GM19239 (cell line): ENCODE results near the gene CALB2.

Source experiments
- DNase-seq: peaks from one replicate; pipeline ENCODE4 v3.0.0; 2011; ENCODE audit warnings: low spot score; ENCODE audit not compliant: insufficient read length
- FAIRE-seq: peaks from 2 replicates; lab custom pipeline; 2011; peaks lifted over from hg19 to GRCh38; lab: Jason Lieb, UNC

The CALB2 gene

DNA sequence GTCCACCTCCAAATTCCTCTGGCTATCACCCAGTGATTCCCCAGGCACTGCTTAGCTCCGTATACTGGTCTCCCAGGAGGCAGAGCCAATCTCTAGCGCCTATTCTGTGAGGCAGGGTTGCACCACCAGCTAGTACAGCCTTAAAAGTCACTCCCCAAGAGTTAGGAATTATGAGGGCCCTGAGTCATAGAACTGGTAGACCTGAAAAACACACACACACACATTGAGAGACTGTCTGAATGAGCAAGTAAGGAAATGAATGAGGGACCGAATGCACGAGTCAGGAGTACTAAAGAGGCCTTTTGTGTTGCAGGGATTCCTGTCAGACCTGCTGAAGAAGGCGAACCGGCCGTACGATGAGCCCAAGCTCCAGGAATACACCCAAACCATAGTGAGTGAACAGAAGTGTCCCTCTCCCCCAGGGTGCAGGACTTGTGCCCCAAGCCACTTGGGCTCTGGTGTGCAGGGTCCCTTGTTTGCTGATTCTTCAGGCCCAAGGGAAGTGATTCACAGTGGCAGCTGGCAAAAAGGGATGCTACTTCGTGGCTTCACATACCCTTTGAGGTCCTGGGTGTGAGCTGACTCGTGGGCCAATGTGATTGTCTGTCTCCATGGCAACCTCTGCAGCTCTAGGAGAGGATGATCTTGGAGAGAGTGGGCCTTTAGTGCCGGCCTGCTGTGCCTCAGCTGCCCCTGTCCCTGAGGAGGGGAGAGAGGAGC, 24.7 kb downstream of the CALB2 start:
- FAIRE-seq (no peak), DNase-seq (no peak)

DNA sequence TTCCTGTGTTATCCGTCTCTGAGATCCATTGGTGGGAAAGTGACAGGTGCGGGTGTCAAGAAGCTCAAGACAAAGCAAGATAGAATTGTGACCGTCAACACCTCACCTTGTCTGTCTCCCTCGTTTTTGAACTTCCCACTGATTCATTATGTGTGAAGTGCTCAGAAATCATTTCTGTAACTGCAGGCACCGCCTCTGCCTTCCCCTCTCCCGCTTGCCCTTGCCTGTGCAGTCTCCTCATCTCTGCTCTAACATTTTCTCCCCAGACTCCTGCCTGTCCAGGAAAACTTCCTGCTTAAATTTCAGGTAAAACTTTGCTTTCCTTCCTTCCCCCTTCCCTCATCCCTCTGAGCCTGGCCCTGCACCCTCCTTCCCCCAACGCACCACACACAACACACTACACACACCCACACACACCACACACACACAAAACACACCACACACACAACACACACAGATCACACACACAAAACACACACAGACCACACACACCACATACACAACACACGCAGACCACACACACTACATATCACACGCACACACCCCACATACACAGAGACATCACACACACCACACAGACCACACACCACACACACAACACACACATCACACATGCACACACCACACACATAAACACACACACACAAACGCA, 25.7 kb downstream of the CALB2 start:
- DNase-seq (no peak), FAIRE-seq (no peak)

DNA sequence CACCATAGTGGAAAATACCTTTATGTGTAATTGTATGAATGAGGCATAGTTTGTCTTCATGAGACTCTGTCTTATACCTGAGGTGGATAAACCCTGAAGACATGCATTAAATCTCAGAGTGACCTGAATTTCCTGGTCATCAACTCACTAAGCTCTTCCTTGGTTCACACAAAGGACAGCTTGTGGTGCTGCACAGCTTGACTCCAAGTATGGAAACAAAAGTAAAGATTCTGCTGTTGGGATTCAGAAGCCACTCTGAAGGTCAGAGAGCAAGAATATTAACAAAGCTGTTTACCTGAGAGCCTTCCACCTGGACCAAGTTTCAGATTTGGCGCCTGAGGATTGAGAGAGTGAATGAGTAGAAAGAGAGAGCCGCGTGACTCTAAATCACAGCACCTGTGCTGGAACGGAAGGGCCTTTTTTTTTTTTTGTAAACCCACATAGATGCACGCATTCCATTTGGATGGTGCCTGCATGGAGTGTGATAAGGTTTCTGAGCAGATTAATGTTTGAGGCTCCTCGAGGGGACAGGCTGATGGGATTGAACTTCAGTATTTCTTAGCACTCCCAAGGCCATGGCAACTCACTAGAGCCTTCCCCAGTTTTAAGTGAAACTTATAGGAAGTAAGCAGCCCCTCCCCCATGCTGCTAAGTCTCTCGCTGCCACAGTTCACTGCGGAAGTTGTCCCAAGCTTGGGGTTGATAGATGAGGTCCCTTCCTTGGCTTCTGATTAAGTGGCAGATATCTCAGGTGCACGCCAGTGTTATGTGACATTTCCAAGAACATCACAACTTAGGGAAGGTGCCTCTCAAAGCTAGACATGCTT, 28.7 kb downstream of the CALB2 start:
- no peak for DNase-seq
- no peak for FAIRE-seq

DNA sequence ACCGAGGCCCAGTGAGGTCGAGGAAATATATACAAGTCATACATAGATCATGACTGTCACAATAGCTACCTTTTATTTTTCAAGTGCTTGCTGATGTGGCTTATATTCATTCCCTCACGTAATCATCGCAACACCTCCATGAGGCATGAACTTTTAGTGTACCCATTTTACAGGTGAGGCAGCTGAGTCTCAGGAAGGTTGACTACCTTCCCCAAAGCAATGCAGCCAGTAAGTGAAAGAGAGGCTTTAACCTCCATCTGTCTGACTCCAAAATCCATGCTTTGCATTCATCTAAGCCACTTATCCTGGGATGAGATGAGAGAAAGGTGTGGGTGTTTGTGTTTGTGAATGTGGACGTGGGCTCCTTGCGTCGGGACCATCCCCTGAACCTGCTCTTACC, 30.8 kb downstream of the CALB2 start:
- FAIRE-seq (no peak), DNase-seq (no peak)

DNA sequence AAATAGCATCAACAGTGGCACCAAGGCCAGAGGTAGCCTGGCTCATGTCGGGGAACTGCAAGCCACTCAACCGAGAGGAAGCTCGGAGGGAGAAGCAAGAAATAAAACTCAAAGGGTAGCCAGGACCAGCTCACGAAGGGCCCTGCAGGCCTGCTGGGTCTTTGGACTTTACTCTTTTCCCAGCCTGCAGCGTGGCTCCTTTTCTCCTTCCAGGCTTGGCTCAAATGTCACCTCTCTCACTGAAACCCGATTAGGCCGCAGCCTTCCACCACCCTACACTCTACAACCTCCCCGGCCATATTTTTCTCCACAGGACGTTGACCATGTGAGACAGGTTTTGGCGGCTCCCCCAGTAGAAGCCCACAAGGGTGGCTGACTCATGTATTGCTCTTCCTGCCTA, 38.1 kb downstream of the CALB2 start:
- DNase-seq, result no peak
- no peak for FAIRE-seq

DNA sequence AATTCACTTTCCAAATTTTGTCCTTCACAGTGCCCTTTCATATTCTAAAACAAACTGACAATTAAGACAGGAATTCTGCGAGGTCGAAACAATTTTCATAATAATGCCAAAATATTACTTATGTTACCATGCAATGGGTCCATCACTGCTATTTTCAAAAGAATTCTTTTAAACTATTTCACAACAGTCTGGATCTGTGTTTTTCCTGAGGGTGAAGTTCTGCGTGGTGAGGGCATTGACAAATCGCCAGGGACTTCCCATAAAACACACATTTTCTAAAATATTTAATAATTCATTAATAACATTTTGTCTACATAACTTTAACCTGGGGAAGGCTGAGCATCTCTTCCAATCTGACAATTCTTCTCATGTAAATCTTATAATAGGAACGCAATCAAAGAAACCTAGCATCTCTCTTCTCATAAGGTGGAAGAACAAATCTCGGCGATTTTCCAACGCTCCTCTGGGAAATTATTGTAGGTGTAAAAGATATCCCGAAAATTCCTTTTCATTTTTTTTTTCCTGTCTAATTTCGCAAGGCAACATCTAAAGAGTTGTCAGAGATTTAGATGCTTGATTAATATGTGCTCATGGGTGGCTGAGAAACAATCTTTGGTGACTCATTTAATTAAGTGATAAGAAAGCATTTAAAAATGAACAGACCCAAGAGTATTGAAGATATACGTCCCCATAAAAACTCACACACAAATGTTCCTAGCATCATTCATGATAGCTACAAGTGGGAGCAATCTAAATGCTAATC, 41.5 kb downstream of the CALB2 start:
- FAIRE-seq (no peak), DNase-seq (no peak)

DNA sequence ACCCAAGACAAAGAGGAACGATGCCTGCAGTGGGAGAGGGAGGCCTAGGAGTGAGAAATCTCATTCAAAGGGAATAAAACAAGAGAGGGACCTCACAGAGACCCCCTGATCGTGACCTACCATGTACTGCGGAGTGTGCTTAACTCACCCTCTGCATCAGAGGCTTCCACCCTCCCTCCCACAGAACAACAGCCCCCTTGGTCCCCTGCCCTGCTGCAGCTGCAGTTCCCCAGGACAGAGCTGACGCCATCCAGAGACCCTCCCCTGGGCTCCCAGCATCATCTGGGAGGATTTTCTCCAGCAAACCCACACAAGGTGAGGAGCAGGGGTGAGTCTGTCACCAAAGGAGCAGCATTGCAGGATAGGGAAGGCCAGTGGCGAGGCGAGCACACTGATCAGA, 43.5 kb downstream of the CALB2 start:
- FAIRE-seq, result no peak
- no peak for DNase-seq

DNA sequence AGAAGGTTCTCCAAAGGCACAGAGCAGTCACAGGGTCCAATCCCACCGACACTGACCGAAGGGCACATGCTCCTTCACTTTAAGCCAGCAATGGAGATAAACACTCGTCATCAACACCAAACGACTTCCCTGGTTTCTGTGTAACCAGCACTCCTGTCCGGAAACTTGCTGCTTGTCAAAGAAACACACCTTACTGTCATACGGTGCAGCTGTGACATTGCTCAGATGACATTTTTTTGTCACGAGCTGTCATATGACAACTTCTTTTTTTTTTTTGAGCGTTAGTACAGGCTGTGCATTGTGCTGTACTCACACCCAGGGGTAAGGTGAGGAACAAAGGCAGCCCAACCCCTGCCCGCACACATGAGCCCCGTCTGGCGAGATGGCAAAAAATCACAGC, 44.2 kb downstream of the CALB2 start:
- no peak for DNase-seq
- FAIRE-seq, result no peak

DNA sequence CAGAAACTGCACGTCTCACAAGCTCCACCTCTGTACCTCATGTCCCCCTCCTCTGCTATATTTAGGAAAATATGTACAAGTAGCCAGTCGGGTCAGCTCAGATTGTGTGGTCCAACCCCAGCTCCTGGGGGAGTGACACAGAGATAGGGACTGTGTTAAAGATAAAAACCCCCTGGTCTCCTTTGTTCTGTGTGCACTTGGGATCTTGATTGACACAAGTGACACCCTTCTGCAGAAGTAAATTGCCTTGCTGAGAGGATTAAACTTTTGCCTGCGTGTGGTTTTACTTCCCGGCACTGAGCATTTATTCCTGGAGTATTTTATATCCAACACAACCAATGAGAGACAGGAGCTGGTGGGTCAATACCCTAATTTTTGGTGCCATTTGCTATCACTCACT, 45.8 kb downstream of the CALB2 start:
- no peak for FAIRE-seq
- DNase-seq, result no peak

DNA sequence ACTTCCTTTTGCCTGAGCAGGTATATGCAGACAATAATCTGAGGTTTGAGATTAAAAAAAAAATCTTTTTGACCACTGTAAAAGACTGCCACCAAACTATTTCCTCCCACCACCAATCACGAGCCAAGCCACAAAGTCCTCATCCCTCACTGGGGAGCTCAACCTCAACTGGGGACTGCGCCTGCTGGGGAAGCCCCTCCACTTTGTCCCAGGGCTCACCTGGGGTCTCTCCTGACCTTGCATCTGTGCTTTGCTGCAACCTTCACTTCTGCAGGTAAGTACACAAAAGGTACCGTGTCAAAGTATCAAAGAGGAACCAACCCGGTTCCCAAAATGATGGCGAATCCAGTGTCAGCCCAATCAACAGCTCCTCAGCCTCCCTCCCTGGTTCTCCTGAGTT, 47.8 kb downstream of the CALB2 start:
- FAIRE-seq (no peak), DNase-seq (no peak)

DNA sequence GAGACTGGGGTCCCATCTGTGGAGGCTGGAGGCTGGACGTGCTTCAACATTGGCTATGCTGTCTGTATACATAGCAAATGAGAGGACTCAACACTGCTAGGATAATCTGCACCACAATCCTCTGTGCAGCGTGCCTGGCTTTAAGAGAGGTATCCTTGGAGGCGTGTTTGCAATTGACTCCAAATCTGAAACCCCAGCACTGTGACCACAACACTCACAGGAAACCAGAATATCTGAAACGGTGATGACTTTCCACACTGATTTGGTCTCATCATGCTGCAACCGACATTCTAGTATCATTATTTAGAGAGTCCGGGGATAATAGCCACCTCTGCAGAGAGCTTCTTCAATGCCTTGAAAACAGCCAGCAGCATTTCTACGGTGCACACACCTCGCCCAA, 48.2 kb downstream of the CALB2 start:
- no peak for DNase-seq
- no peak for FAIRE-seq

DNA sequence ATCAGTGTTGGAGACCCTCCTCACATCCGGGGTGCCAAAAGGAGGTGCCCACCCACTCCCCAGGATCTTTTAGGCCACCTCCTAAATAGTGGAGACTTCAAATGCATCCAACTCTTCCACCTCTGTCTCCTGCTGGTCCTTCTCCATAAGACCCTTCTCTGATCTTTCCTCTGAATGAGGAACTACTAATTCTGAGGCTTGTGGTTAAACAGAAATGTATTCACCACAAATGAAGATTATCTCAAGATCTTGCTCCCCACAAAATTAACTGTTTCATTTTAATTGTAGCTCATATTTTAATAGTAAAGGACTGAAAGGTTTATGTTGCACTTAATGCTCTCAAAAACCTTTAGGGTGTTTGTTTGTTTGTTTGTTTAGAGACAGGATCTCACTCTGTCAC, 49.2 kb downstream of the CALB2 start:
- no peak for FAIRE-seq

DNA sequence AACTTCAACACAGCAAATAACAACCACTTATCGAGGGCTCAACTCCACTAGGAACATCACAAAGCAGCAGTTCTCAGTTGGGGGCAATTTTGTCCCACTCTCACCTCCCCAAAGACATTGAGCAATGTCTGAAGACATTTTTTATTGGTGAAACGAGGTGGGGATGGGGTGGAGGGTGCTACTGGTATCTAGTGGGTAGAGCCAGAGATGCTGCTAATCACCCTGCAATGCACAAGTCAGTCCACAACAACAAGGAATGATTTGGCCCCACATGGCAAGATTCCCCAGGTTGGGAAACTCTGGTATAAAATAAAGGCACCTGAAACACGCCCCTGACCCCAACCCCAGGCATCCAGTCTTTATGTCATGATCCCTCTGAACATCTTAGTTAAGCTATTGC, 50.0 kb downstream of the CALB2 start:
- DNase-seq, result no peak
- no peak for FAIRE-seq

More for the DNA sequence above, 49.2 kb downstream of the CALB2 start:
- DNase-seq, result no peak

DNA sequence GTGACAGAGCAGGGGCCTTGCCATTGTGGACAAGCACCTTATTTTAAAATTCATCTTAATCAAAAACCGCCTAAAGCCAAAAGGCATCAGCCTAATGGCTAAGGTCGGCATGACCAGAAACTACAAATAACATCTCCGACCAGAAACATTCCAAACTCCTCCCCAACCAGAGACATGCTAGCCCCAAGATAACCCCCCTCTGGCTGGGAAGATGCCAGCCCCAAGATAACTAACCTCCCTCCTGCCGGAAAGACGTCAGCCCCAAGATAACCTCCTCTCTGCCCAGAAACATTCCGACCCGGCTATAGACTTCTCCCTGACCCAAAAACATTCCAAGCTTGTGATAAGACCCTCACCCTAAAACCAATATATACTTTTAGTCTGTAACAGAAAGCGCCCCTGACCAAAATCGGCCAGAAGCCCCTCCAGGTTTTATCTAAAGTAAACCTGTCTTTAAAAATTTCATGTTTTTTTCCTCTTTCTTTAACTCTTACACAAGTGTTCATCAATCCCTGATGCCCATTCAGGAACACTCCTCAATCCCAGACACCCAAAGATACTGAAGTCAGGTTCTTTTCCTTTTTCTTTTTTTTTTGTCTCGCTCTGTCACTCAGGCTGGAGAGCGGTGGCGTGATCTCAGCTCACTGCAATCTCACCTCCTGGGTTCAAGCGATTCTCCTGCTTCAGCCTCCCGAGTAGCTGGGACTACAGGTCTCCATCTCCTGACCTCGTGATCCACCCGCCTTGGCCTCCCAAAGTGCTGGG, 50.7 kb downstream of the CALB2 start:
- no peak for FAIRE-seq
- DNase-seq, result no peak

DNA sequence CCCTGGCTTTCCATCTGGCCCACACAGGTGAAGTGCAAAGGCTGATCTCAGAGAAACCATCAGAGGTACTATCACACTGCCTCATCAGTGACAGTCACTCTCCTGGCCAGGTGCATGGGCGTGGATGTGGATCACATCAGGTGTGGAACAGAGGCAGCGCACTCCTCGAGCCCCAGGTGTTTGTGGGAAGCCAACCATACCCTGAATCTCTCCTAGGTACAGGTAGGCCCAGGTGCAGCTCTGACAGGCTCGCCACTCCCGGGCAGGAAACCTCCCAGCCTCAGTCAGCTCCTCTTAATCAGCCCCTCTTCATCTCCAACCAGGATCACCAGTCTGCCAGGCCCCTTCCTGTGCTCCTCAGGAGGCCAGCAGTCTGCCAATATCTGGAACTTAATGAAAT, 51.6 kb downstream of the CALB2 start:
- no peak for FAIRE-seq
- DNase-seq, result no peak

DNA sequence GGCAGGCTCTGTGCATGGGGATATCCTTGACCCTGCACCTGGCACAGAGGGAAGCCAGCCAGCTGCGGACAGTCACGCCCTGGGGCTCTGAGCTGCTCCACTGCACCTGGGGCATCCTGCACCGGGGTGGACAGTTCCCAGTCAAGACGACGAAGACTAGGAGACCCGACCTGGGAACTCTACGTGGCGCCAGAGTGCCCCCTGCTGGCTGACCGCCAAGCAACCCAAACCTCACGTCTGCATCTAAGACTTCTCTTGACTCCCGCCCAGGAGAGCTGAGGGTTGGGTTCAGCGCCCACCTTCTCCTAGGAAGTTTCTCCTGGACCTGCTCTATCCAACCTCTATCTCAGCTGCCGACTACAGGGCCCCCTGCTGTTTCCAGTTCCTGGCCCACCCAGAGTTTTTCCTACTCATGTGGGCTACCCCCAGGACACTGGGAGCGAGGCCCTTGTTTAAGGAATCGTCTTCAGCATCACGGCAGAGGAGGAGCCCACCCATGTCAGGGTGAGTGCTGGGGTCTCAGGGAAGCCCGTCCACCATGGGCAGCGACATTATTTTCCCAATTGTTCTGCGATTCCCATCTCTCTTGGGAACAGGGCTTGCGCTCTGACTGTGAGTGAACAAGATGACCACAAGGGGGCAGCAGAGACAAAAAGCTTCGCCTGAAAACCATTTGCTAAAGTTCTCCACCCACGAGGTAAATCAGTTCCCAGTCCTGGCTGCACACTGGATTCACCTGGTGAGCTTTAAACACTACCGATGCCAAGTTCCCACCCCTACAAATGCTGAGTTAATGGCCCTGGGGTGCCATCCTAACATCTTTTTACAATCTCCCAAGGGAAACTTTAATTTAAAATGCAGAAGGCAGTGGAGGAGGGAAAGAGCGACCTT, 54.0 kb downstream of the CALB2 start:
- peak; percentile 90 for FAIRE-seq
- DNase-seq, result peak; percentile 80

DNA sequence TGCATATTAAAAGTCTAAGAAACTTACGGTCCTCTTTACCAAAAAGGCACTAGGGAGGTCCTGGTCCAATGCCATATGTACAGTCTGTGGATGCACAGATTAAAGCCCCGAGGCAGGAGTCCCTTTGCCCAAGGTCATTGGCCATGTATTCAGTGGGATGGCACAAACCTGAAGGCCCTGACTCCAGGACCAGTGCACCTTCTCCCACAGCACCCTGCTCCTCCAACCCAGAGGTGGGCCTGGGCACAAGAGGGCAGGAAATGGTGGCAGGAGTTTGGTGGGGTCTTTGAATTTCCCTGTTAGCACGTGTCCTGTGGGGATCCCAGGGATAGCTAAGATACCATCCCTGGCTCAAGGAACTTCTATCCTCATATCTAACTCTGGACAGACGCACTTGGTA, 54.8 kb downstream of the CALB2 start:
- DNase-seq, result no peak
- no peak for FAIRE-seq

DNA sequence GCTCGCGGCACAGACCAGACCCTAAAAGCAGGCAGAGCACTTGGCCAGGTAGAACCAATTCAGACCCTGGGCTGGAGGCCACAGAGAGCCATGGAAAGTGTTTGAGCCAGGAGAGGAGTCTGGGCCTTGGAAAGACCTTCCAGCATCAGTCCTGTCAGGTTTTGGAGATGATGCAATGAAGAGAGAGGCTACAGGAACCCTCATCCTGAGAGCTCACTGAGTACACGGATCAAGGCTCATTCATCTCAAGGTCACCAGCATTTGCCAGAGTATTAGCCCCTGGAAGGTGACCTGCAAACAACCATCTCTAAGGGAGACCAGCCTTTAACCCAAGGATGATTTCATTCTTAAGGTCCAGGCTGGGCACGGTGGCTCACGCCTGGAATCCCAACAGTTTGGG, 55.5 kb downstream of the CALB2 start:
- DNase-seq (no peak), FAIRE-seq (no peak)

DNA sequence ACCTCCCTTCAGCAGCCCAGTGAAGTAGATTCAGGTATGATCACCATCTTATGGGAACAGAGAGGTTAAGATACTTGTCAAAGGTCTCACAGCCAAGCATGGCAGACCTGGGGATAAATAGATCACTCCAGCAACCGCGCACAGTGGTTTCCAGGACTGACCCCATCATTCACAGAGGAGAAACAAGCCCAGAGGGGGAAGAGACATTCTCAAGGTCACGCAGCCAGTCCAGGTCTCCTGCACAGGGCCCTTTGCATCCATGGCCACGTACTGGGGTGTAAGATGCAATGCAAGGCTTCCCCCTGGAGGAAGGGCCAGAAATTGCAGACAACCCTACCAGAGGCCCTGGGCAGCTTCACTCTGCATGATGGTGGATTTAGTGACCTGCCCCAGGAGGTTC, 63.4 kb downstream of the CALB2 start:
- FAIRE-seq, result peak; percentile 52

More for the DNA sequence above, 63.4 kb downstream of the CALB2 start:
- DNase-seq, result no peak
